ENCODE measurements around the gene STXBP1.

STXBP1 gene

GRCh38 chr9:127689329-127690000 lies 77.4 kb downstream of the STXBP1 start:
- no peak for DNase-seq (ENCODE audit: low read depth in 2 of 2)
- no peak for TF ChIP-seq CTCF (IDR thresholded peaks at IDR 0.05; ENCODE audit: low read depth, low read length)

GRCh38 chr9:127690735-127691134 lies 78.7 kb downstream of the STXBP1 start:
- no peak overlapping the region for H3K4me3 ChIP-seq (replicated peaks in 1 of 2; ENCODE audit: low read depth in 2 of 2, low read length in 2 of 2)
- DNase-seq (ENCODE audit: low read depth in 2 of 2) = no peak
- no peak for TF ChIP-seq CTCF (IDR thresholded peaks at IDR 0.05; ENCODE audit: low read depth, low read length)

More at GRCh38 chr9:127689329-127690000, 77.4 kb downstream of the STXBP1 start:
- H3K4me3 ChIP-seq (replicated peaks in 1 of 2; ENCODE audit: low read depth in 2 of 2, low read length in 2 of 2) = no peak overlapping the region

GRCh38 chr9:127692071-127692470 lies 80.0 kb downstream of the STXBP1 start:
- DNase-seq (ENCODE audit: low read depth in 2 of 2) = no peak
- TF ChIP-seq CTCF (IDR thresholded peaks at IDR 0.05; ENCODE audit: low read depth, low read length) = no peak
- no peak overlapping the region for H3K4me3 ChIP-seq (replicated peaks in 1 of 2; ENCODE audit: low read depth in 2 of 2, low read length in 2 of 2)

- no peak overlapping the region for H3K4me3 ChIP-seq (replicated peaks in 1 of 2; ENCODE audit: low read depth in 2 of 2, low read length in 2 of 2)
- no peak for DNase-seq (ENCODE audit: low read depth in 2 of 2)
Measured at GRCh38 chr9:127693143-127693542, 81.1 kb downstream of the STXBP1 start.

GRCh38 chr9:127693697-127694096 lies 81.6 kb downstream of the STXBP1 start:
- TF ChIP-seq CTCF (IDR thresholded peaks at IDR 0.05; ENCODE audit: low read depth, low read length) = no peak
- H3K4me3 ChIP-seq (replicated peaks in 1 of 2; ENCODE audit: low read depth in 2 of 2, low read length in 2 of 2) = no peak overlapping the region
- no peak for DNase-seq (ENCODE audit: low read depth in 2 of 2)

More at GRCh38 chr9:127693143-127693542, 81.1 kb downstream of the STXBP1 start:
- no peak for TF ChIP-seq CTCF (IDR thresholded peaks at IDR 0.05; ENCODE audit: low read depth, low read length)

- DNase-seq (ENCODE audit: low read depth in 2 of 2) = peak in 1 of 2 donors; percentile 14
- no peak overlapping the region for H3K4me3 ChIP-seq (replicated peaks in 1 of 2; ENCODE audit: low read depth in 2 of 2, low read length in 2 of 2)
- no peak for TF ChIP-seq CTCF (IDR thresholded peaks at IDR 0.05; ENCODE audit: low read depth, low read length)
Measured at GRCh38 chr9:127694890-127695720, 83.0 kb downstream of the STXBP1 start.

All from cardiac fibroblast (primary cell).